GM04504 (cell line): ENCODE results near the gene CLNK.

Source experiments
- DNase-seq: peaks from one replicate; pipeline ENCODE4 v3.0.0-alpha.2; 2012; ENCODE audit warnings: low read depth

Gene CLNK

DNA sequence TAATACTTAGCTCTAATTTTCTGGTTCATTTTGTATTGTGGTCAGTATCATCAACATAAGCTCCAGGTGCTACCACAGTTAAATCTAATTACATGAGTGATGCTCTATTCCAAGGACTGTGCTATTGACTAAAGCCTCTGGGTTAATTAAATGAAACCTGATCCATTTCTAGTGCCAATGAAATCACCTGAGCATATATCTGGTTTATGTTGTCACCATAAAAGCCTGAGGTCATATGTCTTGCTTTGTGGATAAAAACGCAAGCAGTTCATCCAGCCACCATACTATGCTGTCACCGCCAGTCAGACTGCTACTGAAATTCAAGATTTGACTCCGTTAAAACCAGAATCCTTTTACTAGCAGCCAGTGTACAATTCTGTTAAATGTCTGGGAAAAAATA is 163.1 kb downstream of the CLNK start:
- no peak for DNase-seq

DNA sequence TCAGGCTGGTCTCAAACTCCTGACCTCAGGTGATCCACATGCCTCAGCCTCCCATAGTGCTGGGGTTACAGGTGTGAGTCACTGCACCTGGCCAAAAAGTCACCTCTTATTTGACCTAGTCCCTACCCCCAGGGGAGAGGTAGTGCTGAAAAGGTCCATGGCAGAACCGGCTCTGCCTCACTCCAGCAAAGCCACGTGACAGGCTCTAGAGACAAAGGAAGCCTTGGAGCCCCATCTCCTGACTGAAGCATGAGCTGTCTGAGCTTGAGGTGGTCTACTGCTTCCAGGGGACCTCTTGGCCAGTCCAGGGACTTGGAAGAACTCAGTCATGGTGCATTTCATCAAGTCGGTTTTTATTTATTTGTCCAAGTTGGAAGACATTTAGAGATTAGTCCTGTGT is 174.8 kb downstream of the CLNK start:
- DNase-seq = no peak

DNA sequence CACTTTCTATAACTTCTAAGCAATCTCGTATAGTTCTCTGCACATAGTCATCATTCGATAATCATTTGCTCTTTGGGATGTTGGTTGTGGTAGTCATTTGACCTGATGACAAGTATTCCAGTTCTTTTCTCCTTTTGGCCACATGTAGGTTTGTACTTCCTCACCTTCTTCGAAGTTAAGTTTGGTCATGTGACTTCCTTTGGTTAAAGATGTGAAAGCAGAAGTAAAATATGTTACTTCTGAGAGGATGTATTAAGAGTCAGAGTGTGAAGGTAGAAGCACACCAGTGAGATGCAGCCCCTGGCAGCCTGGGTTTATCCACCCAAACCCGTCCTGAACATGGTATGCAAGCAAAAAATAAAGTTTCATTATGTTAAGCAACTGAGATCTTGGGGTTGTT is 178.5 kb downstream of the CLNK start:
- no peak for DNase-seq

DNA sequence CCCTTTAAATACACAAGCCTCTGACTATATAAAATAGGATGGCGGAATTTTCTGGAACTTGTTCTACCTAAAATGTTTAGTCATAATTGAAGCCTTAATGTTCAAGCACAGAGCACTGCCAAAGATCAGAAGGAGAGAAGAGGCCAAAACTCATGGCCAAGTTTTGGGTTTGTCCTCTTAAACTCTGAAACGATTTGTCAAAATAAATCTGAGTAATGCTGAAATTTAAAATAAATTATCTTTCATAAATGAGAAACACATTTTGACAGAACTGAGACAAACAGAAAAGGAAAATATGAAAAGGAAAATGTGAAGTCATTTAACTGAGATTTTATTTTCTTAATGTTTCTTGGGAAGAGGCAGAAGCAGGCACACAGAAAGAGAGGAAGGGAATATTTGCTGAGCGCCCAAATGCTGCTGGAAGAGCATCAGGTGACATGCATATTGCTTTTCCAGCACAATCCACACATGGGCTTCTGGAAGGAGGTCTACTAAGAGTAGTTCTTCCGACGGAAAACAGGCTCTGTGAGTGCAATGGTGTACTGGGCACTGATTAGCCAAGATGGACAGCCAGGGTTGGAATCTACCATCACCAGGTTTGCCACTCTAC is 179.9 kb downstream of the CLNK start:
- DNase-seq = no peak

DNA sequence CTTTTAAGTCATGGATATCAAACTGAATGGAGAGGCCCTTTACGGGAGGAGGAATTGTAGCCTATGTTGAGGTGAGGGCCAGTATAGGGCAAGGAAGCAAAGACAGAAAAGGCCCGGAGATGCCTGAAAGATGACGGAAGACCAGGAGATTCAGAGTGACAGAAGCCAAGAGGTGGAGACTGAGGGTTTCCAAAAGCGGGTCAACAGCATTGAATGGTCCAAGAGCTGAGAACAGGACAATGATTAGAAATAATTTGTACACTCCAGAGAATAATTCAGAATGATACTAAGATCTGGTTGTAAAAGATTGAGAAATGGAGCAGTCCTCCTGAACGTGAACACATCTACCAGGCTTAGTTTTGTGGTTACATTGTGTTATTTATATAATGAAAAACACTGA is 181.9 kb downstream of the CLNK start:
- DNase-seq = no peak

DNA sequence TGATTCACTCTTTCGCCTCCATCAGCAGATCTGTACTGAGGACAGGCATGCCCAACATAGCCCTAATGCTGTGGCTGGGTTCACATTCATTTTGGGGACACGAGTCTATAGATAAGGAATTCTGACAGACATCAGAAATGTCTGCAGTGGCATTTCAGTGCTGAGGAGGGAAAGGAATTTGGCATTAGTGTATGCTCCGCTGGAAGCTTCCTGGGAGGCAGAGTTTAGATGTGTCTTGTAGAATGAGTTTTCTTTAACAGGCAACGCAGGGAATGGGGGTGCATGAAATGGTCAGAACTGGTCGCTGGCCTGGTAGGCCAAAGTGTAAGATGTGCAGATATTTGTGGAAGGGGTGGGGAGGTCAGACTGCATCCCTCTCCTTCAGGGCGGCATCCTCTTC is 183.8 kb downstream of the CLNK start:
- no peak for DNase-seq

DNA sequence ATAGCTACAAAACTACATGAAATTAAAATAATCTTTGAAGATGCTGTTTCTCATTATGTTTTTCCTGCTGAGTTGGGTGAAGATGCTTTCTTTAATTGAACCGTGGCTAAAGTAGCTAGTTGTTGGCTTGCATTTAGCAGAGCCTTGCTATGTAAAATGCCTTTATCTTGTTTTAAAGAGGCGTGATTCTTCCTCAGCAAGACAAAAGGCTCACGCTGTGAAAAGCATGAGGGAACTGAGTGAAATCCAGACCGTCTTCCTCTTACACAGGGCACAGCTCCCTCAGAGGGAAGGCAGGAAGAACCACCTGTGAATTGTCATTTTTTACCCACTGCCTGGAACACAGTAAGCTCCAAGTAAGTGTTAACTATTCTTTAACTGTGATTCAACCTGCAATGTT is 188.4 kb downstream of the CLNK start:
- DNase-seq = no peak

DNA sequence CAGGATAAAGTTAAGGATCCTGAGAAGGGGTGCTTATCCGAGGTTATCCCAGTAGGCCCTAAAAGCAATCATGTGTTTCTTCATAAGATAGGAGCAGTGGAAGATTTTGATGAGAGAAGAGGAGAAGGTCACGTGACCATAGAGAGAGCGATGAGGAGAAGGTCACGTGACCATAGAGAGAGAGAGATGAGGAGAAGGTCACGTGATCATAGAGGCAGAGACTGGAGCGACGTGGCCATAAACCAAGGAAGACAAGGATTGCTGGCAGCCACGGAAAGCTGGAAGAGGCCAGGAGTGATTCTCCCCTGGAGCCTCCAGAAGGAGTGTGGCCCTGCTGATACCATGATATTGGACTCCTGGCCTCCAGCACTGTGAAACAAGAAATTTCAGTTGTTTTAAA is 188.9 kb downstream of the CLNK start:
- no peak for DNase-seq

DNA sequence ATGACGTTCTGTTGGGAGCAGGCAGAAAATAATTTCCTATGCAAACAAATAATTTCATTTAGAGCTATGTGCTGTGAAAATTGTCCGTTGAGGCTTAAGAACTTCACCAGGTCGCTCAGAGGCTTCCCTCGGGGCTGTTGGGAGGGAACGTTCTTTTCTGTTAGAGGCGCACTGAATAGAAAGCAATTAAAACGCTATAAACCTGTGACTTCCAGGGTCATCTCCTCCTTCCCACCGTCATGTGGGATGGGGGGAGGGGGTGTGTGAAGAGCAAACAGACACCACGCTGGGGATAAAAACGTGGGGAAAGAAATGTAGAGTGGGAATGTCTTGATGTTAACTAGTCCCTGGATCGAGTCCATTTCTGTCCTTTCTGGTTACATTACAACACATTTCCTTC is 192.1 kb downstream of the CLNK start:
- no peak for DNase-seq

DNA sequence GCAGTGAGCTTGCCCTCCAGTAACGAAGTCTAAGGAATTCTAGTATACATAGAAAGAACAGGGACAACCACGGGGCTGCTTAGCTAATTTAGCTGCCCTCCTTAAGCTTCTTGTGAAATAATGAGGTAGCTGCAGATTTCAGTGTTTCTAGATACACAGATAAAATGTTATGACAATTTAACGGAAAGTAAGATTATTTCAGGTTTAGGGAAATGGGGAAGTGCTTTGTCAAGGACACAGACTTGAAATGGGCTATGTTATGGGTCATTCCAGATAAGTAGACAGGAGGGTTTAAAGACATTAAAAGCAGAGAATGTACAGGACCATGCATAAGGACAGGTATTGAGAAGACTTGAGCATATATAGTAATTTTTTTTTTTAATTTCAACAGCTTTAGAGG is 193.2 kb downstream of the CLNK start:
- DNase-seq = no peak

DNA sequence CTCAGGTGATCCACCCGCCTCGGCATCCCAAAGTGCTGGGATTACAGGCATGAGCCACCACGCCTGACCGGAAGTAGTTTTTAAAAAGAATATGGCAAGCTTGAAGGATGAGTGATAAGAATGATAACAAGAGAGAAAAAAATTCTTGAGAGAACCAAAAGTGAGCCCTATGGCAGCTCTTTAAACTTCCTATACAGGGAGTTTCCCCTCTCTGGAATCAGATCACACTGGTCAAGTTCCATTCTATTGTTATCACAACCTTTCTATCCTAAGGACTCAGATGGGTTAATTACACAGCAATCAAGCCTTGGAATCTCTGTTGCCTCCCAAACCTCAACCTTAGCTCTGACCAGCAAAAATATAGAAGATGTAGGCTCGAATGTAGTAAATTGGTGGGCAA is 193.6 kb downstream of the CLNK start:
- DNase-seq = no peak

DNA sequence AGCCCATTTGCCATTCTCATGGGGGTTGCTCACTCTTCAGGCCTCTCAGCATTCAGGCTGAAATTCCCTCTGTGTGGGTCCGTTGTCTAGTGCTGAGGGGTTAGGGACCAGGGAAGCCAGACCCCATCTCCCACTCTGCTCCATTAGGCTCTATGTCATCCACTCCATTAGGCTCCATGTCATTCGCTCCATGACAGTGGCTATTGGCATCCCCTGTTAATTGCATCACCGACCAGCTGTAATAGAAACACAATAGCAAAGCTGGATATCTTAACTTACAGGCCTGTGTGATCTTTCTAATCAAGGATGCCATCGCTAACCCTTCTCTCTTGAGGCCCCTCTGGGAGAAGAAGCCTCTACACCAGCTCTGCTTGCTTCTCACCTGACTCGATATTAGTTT is 201.7 kb downstream of the CLNK start:
- no peak for DNase-seq

DNA sequence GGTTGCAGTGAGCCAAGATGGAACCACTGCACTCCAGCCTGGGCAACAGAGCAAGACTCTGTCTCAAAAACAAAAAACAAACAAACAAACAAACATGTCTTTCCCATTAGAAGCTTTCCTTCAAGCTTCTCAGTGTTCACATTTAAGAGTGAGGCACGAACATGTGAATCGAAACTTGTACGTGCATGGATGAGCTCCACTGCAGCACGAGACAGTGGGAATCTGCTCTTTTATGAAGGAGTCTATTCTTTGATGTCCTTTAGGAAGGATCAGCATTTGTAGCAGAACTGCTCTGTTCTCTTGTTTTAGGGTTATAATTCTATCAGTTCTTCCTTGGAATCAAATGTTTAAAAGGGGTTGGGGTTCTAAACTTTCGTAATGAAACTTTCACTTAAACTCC is 204.0 kb downstream of the CLNK start:
- DNase-seq = no peak

DNA sequence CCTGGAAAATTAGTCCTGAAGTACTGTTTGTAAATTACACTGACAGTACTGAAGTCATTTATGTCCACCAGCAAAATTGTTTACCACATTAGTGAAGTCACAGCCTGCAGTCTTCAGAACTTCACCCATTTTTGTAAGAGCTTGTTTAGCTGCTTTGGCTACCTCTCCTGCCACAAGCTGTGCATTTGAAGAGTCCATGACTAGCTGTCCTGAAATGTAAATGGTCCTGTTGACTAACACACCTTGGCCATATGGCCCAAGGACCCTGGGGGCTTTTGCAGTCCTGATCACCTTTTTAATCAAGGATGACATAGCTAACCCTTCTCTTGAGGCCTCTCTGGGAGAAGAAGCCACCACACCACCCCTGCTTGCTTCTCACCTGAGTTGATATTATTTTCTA is 205.9 kb downstream of the CLNK start:
- no peak for DNase-seq

DNA sequence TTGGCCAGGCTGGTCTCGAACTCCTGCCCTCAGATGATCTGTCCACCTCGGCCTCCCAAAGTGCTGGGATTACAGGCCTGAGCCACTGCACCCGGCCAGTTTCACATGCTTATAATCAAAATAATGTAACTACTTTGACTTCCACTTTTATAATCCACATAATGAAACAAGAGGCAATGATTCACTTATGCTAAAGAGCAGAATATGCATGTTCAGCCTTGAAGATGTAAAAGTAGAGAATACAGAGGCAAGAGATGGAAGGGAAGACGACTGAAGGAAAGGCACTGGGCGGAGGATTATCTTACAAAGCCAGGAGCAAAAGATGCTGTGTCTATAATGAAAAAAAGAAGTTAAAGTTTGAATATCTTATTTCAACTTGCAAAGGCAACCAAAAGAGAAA is 214.1 kb downstream of the CLNK start:
- no peak for DNase-seq

DNA sequence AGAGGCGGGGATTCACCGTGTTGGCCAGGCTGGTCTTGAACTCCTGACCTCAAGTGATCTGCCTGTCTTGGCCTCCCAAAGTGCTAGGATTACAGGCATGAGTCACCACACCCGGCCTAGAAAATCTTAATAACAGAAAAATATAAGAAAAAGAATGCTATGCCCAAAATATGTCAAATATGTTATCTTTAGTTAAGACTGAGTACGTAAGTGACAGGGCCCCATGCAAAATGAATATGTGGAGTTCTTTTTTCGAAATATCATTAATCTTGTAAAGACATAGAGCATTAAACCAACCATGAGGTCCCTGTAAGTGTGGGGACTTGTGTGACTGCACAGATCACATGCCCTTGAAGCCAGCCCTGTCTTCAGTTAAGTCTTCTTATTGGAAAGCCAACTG is 218.4 kb downstream of the CLNK start:
- DNase-seq = no peak

DNA sequence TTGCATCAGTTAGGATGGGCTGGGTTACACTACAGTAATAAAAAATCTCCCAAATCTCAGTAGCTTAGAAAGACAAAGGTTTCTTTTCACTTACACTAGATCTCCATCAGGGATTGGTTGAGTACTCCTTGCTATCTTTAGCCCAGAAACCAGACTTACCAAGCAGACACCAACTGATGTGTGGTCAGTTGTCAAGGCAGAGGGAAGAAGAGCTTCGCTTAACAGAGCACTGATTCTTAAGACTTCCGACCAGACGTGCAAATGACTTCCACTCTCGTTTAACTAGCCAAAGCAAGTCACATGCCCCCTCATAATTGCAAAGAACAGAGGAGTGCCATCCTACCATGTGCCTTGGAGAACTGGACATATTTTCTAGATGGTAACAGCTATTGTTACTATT is 221.7 kb downstream of the CLNK start:
- no peak for DNase-seq

DNA sequence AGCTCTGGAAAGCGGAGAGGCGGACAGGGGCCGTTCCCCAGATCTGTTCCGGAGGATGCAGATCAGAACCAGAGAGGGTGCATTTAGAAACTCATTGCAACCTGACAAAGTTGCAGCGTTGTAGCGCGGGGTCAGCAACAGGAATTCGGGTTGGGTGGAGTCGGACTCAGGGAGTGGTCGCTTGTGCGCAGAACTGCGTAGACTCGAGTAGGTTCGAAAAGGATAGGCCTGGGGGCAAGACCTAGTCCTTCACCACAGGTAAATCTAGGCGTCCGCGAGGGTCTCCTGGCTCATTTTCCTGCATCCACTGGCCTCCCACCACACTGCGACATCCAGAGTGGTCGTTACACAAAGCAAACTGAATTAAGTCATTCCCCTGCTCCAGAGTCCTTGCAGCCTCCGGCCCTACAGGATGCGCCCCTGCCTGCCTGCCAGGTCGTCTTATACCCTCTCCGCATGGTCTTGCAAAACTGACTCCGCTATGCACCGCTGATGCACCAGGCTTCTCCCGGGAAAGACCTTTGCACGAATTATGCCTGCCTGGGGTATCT is 222.6 kb downstream of the CLNK start:
- no peak for DNase-seq

DNA sequence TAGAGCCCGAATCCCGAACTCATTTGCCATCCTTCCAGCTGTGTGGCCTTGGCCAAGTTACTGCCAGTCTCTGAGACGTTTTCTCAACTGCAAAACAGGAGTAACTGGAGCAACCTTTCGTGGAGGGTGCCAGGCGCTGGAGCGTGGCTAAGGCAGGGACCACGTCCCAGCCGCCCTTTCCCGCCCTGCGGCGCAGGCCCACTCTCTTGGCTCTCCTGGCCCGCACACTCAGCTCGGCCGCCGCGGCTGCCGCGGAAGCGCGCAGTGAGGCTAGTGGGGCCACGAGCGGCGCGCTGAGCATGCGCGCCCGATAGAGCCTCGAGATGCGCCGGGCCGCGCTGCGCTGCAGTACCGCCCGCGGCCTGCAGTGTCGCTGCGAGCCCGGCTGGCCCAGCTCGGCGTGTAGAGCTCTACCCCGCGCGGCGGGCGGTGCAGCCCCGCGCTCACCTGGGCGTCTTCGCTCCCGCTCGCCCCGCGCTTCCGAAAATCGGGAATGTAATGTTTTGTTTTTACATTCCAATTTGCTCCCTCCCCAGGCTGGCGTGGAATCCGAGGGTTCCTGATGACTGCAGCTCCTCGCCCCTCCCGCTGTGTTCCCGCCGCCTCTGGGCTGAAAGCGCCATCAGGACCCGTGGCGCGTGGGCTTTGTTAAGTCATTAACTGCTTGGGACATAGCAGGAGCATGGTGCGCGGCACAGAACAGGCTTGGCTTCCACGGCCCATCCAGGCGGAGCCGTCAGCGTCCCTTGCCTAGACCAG is 223.3 kb downstream of the CLNK start:
- DNase-seq = no peak

DNA sequence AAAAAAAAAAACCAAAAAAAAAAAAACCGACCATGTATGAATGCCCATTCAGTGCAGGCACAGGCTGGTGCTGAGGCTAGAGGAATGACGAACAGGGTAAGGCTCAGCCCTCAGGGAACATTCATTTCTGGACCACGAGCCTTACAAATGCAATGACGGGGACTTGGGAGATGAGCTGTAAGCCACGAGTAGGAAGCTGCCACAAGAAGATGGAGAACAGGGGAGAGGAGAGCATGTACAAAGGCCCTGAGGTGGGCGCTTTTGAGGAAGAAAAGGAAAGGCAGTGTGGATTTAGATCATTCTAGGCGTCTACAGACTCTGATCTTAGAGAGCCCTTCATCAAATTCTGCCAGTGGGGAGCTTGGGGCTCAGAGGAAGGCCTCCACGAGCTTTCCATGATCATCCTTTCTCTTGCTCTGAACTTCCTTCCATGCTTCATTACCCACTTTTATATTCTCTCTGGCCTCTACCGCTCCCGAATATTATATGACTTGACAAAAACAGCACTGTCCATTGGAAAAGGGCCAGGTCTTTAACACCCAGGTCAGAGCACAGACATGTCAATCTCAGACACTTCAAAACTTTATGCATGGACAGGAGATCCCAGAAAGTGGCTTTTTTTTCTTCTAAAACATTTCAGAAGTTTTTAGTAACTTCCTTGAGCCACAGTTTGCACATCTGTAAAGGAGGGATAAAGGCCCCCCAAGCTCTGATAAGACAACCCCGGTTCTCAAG is 224.1 kb downstream of the CLNK start:
- no peak for DNase-seq

DNA sequence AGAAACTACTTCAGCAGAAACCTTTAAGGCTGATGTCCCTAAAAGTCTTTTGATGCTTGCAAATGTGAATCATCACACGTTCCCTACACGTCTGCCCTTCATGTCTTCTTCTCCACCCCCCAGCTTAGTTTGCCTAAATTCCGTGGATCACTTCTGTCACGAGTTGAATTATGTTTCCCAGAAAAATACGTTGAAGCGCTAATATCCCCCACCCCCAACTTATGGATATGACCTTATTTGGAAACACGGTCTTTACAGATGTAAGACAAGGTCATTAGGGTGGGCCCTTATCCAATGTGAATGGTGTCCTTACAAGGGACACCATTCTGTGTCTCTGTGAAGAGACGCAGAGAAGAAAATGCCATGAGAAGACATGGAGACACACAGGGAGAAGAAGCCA is 225.3 kb downstream of the CLNK start:
- DNase-seq = no peak

DNA sequence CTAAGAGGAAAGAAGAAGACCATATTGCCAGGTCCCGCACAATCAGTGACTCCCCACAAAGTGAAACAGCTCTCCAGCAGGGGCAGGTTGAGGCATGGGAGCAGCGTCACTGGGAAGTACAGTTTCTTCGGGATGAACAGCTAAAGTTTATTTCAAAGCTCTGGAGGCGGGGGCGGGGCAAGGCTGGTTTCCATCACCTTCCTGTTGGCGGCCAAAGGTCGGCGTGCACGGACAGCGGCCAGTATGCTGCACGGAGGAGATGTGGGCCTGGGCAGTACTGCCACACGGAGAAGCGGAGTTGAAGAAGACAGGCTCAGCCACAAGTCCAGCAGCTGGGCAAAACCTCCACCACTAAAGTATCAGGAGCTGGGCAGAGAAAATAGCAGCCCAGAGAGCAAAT is 226.4 kb downstream of the CLNK start:
- no peak for DNase-seq

DNA sequence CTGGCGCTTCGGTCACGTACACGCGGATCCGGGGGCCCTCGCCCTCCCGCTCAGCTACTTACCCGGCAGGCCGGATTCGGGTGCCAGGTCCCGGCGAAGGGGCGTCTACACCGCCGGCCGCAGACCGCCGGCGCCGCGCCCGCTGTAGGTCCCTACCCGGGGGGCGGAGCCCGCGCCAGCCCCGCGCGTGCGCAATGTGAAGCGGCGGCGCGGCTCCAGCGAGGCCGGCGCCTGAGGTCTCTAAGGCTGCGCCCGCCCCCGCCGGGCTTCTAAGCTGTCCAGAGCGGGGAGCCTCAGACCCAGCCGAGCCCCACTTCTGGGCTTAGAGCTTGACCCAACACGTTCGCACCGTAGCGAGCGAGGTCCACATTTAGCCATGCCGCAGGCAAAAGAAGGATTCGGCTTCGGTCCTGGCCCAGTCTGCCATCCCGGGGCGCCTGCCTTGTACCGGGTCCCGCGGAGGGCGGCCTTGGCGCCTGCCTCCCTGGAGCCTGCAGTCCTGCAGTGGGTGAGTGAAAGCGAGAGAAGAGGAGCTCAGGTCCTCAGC is 227.2 kb downstream of the CLNK start, which contains the start of gene ZNF518B:
TSS of gene ZNF518B (minus strand) at position 172 of the 547 bp plus-strand sequence. CDS start 11,098 bp downstream, outside the sequence.
- DNase-seq = peak; percentile 18
